H1 (cell line): ENCODE measurements around the gene BCL2A1. TPM values are rescaled to one million over a fixed set of nuclear protein-coding genes. Genes with fewer than 3 reads are reported as not detected.

Experiments used
- CTCF ChIA-PET: fragments of 300-600 bp; sonication (Branson Sonifier 250); formaldehyde crosslinking; loops from one replicate; lab custom pipeline; 2021; ENCODE audit not compliant: partially characterized antibody; lab: Charles Lee
- POLR2A ChIA-PET: fragments of 300-600 bp; sonication (Branson Sonifier 250); formaldehyde crosslinking; loops from one replicate; lab custom pipeline; 2021; ENCODE audit warnings: inconsistent platforms; ENCODE audit not compliant: partially characterized antibody; lab: Charles Lee
- DNase-seq, 2 experiments: peaks; one replicate each; pipeline versions ENCODE4 v3.0.0 to v3.0.0-alpha.2; 2010 to 2022; ENCODE audit warnings: low spot score in 2 of 2, low read depth in 1 of 2, mixed read lengths in 1 of 2
- FAIRE-seq: peaks from 2 replicates; lab custom pipeline; 2011; peaks lifted over from hg19 to GRCh38; lab: Jason Lieb, UNC
- H2AFZ ChIP-seq: 2 replicates; pipeline ENCODE4 v1.8.1; 2012; ENCODE audit warnings: low read length, inconsistent platforms
- H2AK5ac ChIP-seq: 2 replicates; pipeline ENCODE4 v1.6.1; 2013; ENCODE audit warnings: low read depth, low read length
- H2BK120ac ChIP-seq: replicated peaks from 2 replicates; pipeline ENCODE3; 2013; ENCODE audit warnings: low read depth, low read length, inconsistent platforms
- H2BK12ac ChIP-seq: 2 replicates; pipeline ENCODE4 v1.6.1; 2013; ENCODE audit warnings: low read depth, low read length
- H2BK15ac ChIP-seq: 2 replicates; pipeline ENCODE4 v1.6.1; 2013; ENCODE audit warnings: low read length
- H2BK20ac ChIP-seq: 2 replicates; pipeline ENCODE4 v1.6.1; 2013; ENCODE audit warnings: low read length
- H2BK5ac ChIP-seq: 2 replicates; pipeline ENCODE4 v1.6.1; 2013; ENCODE audit warnings: low read depth, low read length
- H3K14ac ChIP-seq: 2 replicates; pipeline ENCODE4 v1.6.1; 2013; ENCODE audit warnings: inconsistent platforms; ENCODE audit not compliant: insufficient read length
- H3K18ac ChIP-seq: 2 replicates; pipeline ENCODE4 v1.6.1; 2013; ENCODE audit warnings: low read length; ENCODE audit errors: extremely low read depth
- H3K23ac ChIP-seq: 2 replicates; pipeline ENCODE4 v1.6.1; 2013; ENCODE audit warnings: inconsistent platforms; ENCODE audit not compliant: insufficient read length
- H3K23me2 ChIP-seq: 2 replicates; pipeline ENCODE4 v1.6.1; 2013; ENCODE audit warnings: low read depth, low read length
- H3K27ac ChIP-seq: 2 replicates; pipeline ENCODE4 v1.6.1; 2011; ENCODE audit warnings: low read depth, low read length, inconsistent platforms
- H3K27me3 ChIP-seq, 4 experiments: replicated peaks in 1 of 4; 1 replicate in 1 of 4; 2 replicates in 3 of 4; pipeline versions ENCODE4 v1.6.1 to v1.8.1; 2011 to 2013; ENCODE audit warnings: low read length in 3 of 4, mild to moderate bottlenecking in 3 of 4, inconsistent platforms in 2 of 4, mixed read lengths in 2 of 4, moderate library complexity in 1 of 4; ENCODE audit not compliant: control insufficient read depth in 3 of 4, insufficient read depth in 3 of 4; ENCODE audit errors: extremely low read depth in 1 of 4
- H3K36me3 ChIP-seq, 4 experiments: 2 replicates each; pipeline versions ENCODE4 v1.6.1 to v1.8.1; 2011 to 2013; ENCODE audit warnings: mild to moderate bottlenecking in 4 of 4, low read length in 3 of 4, moderate library complexity in 2 of 4, control low read depth in 1 of 4, inconsistent platforms in 1 of 4; ENCODE audit not compliant: insufficient read depth in 4 of 4, control insufficient read depth in 2 of 4
- H3K4ac ChIP-seq: replicated peaks from 2 replicates; pipeline ENCODE3; 2013; ENCODE audit warnings: low read length, low read depth, mixed read lengths, inconsistent platforms; ENCODE audit not compliant: insufficient read length
- H3K4me1 ChIP-seq, 4 experiments: replicated peaks in 1 of 4; 1 replicate in 1 of 4; 2 replicates in 3 of 4; pipeline versions ENCODE4 v1.6.1 to v1.8.1; 2011 to 2013; ENCODE audit warnings: low read length in 3 of 4, inconsistent platforms in 2 of 4, mixed read lengths in 1 of 4; ENCODE audit not compliant: insufficient read depth in 4 of 4, control insufficient read depth in 3 of 4
- H3K4me2 ChIP-seq, 2 experiments: 2 replicates each; pipeline versions ENCODE4 v1.6.1 to v1.8.1; 2011 to 2013; ENCODE audit warnings: low read depth in 2 of 2, low read length in 2 of 2, control low read depth in 1 of 2, inconsistent platforms in 1 of 2, mild to moderate bottlenecking in 1 of 2; ENCODE audit not compliant: insufficient read depth in 1 of 2
- H3K4me3 ChIP-seq, 4 experiments: fragments of 200-600, 300-600 bp in 1 of 4; sonication (generic), shearing (Covaris generic), sonication (Bioruptor Twin) in 1 of 4; 2 replicates each; pipeline versions ENCODE4 v1.5.1 to v1.8.1; 2011 to 2016; ENCODE audit warnings: low read length in 4 of 4, low read depth in 3 of 4, control low read depth in 2 of 4, inconsistent platforms in 2 of 4, mild to moderate bottlenecking in 2 of 4, mixed read lengths in 1 of 4, moderate library complexity in 1 of 4; ENCODE audit not compliant: insufficient read depth in 2 of 4; ENCODE audit errors: extremely low read depth in 1 of 4
- H3K56ac ChIP-seq: replicated peaks from 2 replicates; pipeline ENCODE3; 2013; ENCODE audit warnings: low read depth, mild to moderate bottlenecking, mixed read lengths, low read length, inconsistent platforms; ENCODE audit not compliant: insufficient read length
- H3K79me1 ChIP-seq: 2 replicates; pipeline ENCODE4 v1.6.1; 2013; ENCODE audit warnings: low read depth, low read length, control low read depth
- H3K79me2 ChIP-seq, 2 experiments: 2 replicates each; pipeline versions ENCODE4 v1.6.1 to v1.8.1; 2012 to 2013; ENCODE audit warnings: low read length in 2 of 2, mild to moderate bottlenecking in 2 of 2, inconsistent platforms in 1 of 2; ENCODE audit not compliant: insufficient read depth in 2 of 2, control insufficient read depth in 1 of 2
- H3K9ac ChIP-seq, 4 experiments: replicated peaks in 1 of 4; 1 replicate in 1 of 4; 2 replicates in 3 of 4; pipeline versions ENCODE4 v1.6.1 to v1.8.1; 2011 to 2013; ENCODE audit warnings: low read depth in 3 of 4, low read length in 3 of 4, control low read depth in 2 of 4, mild to moderate bottlenecking in 2 of 4, moderate library complexity in 2 of 4, inconsistent platforms in 1 of 4; ENCODE audit errors: extremely low read depth in 1 of 4
- H3K9me3 ChIP-seq, 2 experiments: 2 replicates each; pipeline versions ENCODE4 v1.6.1 to v1.8.1; 2012 to 2013; ENCODE audit warnings: mild to moderate bottlenecking in 2 of 2, moderate library complexity in 2 of 2, control low read depth in 1 of 2, inconsistent platforms in 1 of 2, low read depth in 1 of 2, low read length in 1 of 2, mixed read lengths in 1 of 2; ENCODE audit not compliant: insufficient read depth in 2 of 2
- H4K20me1 ChIP-seq, 2 experiments: replicated peaks in 1 of 2; 2 replicates each; pipeline versions ENCODE3 to v1.8.1; 2011 to 2013; ENCODE audit warnings: inconsistent platforms in 2 of 2, low read length in 2 of 2, mild to moderate bottlenecking in 1 of 2; ENCODE audit not compliant: insufficient read depth in 2 of 2, control insufficient read depth in 1 of 2
- H4K5ac ChIP-seq: 2 replicates; pipeline ENCODE4 v1.6.1; 2013; ENCODE audit warnings: low read length, low read depth, mixed read lengths, inconsistent platforms; ENCODE audit not compliant: insufficient read length
- H4K8ac ChIP-seq: 2 replicates; pipeline ENCODE4 v1.8.0; 2013; ENCODE audit warnings: mild to moderate bottlenecking, moderate library complexity, low read length, inconsistent platforms; ENCODE audit not compliant: insufficient read depth; ENCODE audit errors: extremely low read depth
- H4K91ac ChIP-seq: replicated peaks from 2 replicates; pipeline ENCODE3; 2013; ENCODE audit warnings: low read length, mixed read lengths, inconsistent platforms; ENCODE audit not compliant: insufficient read length
- CBX5 ChIP-seq: fragments of 300-800, 300-1000 bp; sonication (generic); IDR thresholded peaks from 2 replicates; pipeline ENCODE4 v1.7.1; 2016; ENCODE audit warnings: antibody characterized with exemption, low read length, low read depth
- CTBP2 ChIP-seq: IDR thresholded peaks from 2 replicates; pipeline ENCODE4 v1.7.0; 2011; ENCODE audit warnings: borderline replicate concordance, mild to moderate bottlenecking, moderate library complexity, mixed read lengths, low read length; ENCODE audit not compliant: insufficient read depth, insufficient read length
- EGR1 ChIP-seq: IDR thresholded peaks from 2 replicates; pipeline ENCODE4 v1.6.1; 2011; ENCODE audit warnings: low read depth, low read length, borderline replicate concordance
- HDAC2 ChIP-seq, 2 experiments: fragments of 300-600 bp in 1 of 2; sonication (generic) in 1 of 2; IDR thresholded peaks; 2 replicates each; pipeline ENCODE4 v1.6.1; 2011 to 2012; ENCODE audit warnings: low read depth in 2 of 2, low read length in 2 of 2, mild to moderate bottlenecking in 2 of 2, moderate library complexity in 2 of 2, borderline replicate concordance in 1 of 2, inconsistent platforms in 1 of 2
- JUN ChIP-seq: IDR thresholded peaks from 2 replicates; pipeline ENCODE4 v1.6.1; 2011; ENCODE audit warnings: low read depth, mild to moderate bottlenecking, improper control_type of control experiment, low read length
- NANOG ChIP-seq: IDR thresholded peaks from 2 replicates; pipeline ENCODE4 v1.6.1; 2011; ENCODE audit warnings: low read length, low read depth, mild to moderate bottlenecking, inconsistent platforms; ENCODE audit not compliant: insufficient read depth, poor library complexity, severe bottlenecking
- NRF1 ChIP-seq: IDR thresholded peaks from 2 replicates; pipeline ENCODE4 v1.6.1; 2011; ENCODE audit warnings: mild to moderate bottlenecking, low read depth, low read length, improper control_type of control experiment
- POLR2AphosphoS5 ChIP-seq: IDR thresholded peaks from 2 replicates; pipeline ENCODE4 v1.6.1; 2011; ENCODE audit warnings: low read depth, low read length
- POU5F1 ChIP-seq: IDR thresholded peaks from 2 replicates; pipeline ENCODE4 v1.6.1; 2011; ENCODE audit warnings: low read depth, mild to moderate bottlenecking, low read length, moderate library complexity
- TAF1 ChIP-seq: IDR thresholded peaks from 2 replicates; pipeline ENCODE4 v1.6.1; 2011; ENCODE audit warnings: mild to moderate bottlenecking, low read depth, low read length
- TCF12 ChIP-seq: IDR thresholded peaks from 2 replicates; pipeline ENCODE4 v1.6.1; 2011; ENCODE audit warnings: low read depth, mild to moderate bottlenecking, low read length
- WGBS, 2 experiments: shearing (Covaris generic) in 1 of 2; methylation state at CpG; one replicate each; pipeline versions ENCODE4 v1.1.6 to v1.1.7; 2013 to 2015; ENCODE audit warnings: low lambda C conversion rate in 2 of 2, mixed read lengths in 2 of 2, inconsistent platforms in 1 of 2, low coverage in 1 of 2, missing lambda C conversion rate in 1 of 2; ENCODE audit not compliant: insufficient replicate concordance in 2 of 2, insufficient coverage in 1 of 2, insufficient read length in 1 of 2; ENCODE audit errors: extremely low coverage in 1 of 2, missing lambda C conversion rate in 1 of 2; 5-methylcytosine and 5-hydroxymethylcytosine counted together
- polyA plus RNA-seq, 7 experiments: library from polyadenylated mRNA; depleted of rRNA in 3 of 7; stranded (reverse) in 5 of 7; unstranded in 2 of 7; fragments of >200 nt in 5 of 7; fragments of 200-250 nt in 2 of 7; gene quantifications; 1 replicate in 5 of 7; 2 replicates in 1 of 7; 4 replicates in 1 of 7; pipeline versions ENCODE4 v1.2.1 to v1.2.3, GENCODE V29; 2011 to 2013; ENCODE audit warnings: missing spikeins in 2 of 7, mixed read lengths in 2 of 7
- total RNA-seq: library from RNA; stranded (reverse); fragmentation: NEBNext Ultra II Directional; extraction: Animal tissue kit (Norgen Biotek cat#: 25700); gene quantifications from 2 replicates; pipeline ENCODE4 v1.2.1, GENCODE V29; 2021
- TF ChIP-seq, protein P1 (sequence below): IDR thresholded peaks from 2 replicates; pipeline ENCODE4 v1.6.1; 2012; ENCODE audit warnings: inconsistent platforms
- TF ChIP-seq, protein P2 (sequence below): IDR thresholded peaks from 2 replicates; pipeline ENCODE4 v1.6.1; 2012; ENCODE audit warnings: inconsistent platforms

BCL2A1 gene
- total and polyA plus RNA-seq, 2 of the 8 experiments (the other 6 are each of a cell fraction or from before 2014, with no cell fraction given), result not detected

DNA sequence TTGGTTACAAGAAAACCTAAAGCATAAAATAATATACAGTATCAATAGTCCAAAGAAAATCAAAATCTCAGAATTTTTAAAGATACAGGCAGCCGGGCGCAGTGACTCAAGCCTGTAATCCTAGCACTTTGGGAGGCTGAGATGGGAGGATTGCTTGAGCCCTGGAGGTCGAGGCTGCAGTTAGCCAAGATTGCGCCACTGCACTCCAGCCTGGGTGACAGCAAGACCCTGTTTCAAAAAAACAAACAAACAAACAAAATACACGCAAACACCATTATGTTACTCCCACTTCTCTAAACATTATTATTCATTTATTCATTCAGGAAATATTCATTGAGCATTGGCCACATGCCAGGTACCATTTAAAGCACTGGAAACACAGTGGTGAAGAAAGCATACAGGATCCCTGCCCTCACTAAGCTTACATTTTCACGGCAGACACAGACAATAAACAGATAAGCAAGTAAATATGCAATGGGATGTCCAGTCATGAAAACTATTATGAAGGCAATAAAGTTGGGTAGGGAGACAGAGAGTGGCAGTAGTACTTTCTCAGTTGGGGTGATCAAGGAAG, 6.7 kb downstream of the BCL2A1 start:
- H3K4me3 ChIP-seq, result no peak overlapping the region
- no peak overlapping the region for H3K9ac ChIP-seq
- no peak overlapping the region for H4K91ac ChIP-seq
- H3K79me1 ChIP-seq, result no peaks in the 10 kb centered on the region
- H2BK15ac ChIP-seq, result no peak overlapping the region
- no peak overlapping the region for H3K23ac ChIP-seq
- H2AK5ac ChIP-seq, result no peak overlapping the region
- POLR2A ChIA-PET, result no interaction called here
- no peak overlapping the region for H3K18ac ChIP-seq
- H3K36me3 ChIP-seq, result no peaks in the 10 kb centered on the region
- no peak overlapping the region for H3K56ac ChIP-seq
- 0 out of 2 replicates have a peak overlapping the region, but pooled peaks have one; percentile 57 for H2AFZ ChIP-seq
- no peak overlapping the region for H3K4ac ChIP-seq
- H3K4me1 ChIP-seq, result no peaks in the 10 kb centered on the region
- no peak overlapping the region for H2BK12ac ChIP-seq
- H3K27me3 ChIP-seq, result no peaks in the 10 kb centered on the region
- no peaks in the 10 kb centered on the region for H3K9me3 ChIP-seq
- H4K20me1 ChIP-seq, result no peaks in the 10 kb centered on the region
- no peak overlapping the region for H4K5ac ChIP-seq
- H2BK5ac ChIP-seq, result no peak overlapping the region
- no peak overlapping the region for H4K8ac ChIP-seq
- H2BK20ac ChIP-seq, result no peak overlapping the region
- CTCF ChIA-PET, result interaction anchor here (0.5 to 1.9 kb wide), 2 partner anchors 30 to 972 kb away, joined by 3 read pairs; no protein-coding TSS in a partner anchor
- no peak overlapping the region for H3K27ac ChIP-seq
- no peak for FAIRE-seq
- 94 to 100% methylated on average over 1 to 6 of the region's 6 CpGs for WGBS, 2 experiments
- no peaks in the 10 kb centered on the region for H3K79me2 ChIP-seq
- no peaks in the 10 kb centered on the region for H3K23me2 ChIP-seq
- no peak overlapping the region for H3K14ac ChIP-seq
- no peak overlapping the region for H3K4me2 ChIP-seq
- no peak overlapping the region for H2BK120ac ChIP-seq
- no peak for DNase-seq
- TF ChIP-seq TCF12 (no peak), POU5F1 (no peak), TAF1 (no peak), JUN (no peak), NANOG (no peak), HDAC2 (IDR thresholded peaks at IDR 0.05; ENCODE audit: borderline replicate concordance in 1 of 2, low read depth in 2 of 2, low read length in 2 of 2) (no peak), NRF1 (no peak), POLR2AphosphoS5 (no peak), CTBP2 (no peak), CBX5 (no peak), EGR1 (no peak)
- TF ChIP-seq, protein P1, sequence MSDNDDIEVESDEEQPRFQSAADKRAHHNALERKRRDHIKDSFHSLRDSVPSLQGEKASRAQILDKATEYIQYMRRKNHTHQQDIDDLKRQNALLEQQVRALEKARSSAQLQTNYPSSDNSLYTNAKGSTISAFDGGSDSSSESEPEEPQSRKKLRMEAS, result no peak
- TF ChIP-seq, protein P2, sequence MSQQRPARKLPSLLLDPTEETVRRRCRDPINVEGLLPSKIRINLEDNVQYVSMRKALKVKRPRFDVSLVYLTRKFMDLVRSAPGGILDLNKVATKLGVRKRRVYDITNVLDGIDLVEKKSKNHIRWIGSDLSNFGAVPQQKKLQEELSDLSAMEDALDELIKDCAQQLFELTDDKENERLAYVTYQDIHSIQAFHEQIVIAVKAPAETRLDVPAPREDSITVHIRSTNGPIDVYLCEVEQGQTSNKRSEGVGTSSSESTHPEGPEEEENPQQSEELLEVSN, result no peak
